Activated CD4-positive, alpha-beta T cell treated with anti-CD3 and anti-CD28 coated beads, Interleukin-2, amount 10 ng/mL, durations not matched to agents 24 days and 14 days (primary cell): ENCODE results near the gene TMEM163. TPM values are rescaled to one million over a fixed set of nuclear protein-coding genes. Genes with fewer than 3 reads are reported as not detected.
"Not testable (repeated sequence)": the region's sequence is repeated elsewhere in the genome, so short reads cannot be mapped to it uniquely, and the experiment has no call there.

ENCODE experiments used
- DNase-seq: peaks from one replicate; pipeline ENCODE4 v3.0.0; 2022
- H3K27ac Mint-ChIP-seq: one replicate; pipeline ENCODE4 v1.8.0; 2022; ENCODE audit warnings: mild to moderate bottlenecking, mixed read lengths
- H3K27me3 Mint-ChIP-seq: one replicate; pipeline ENCODE4 v1.8.0; 2022; ENCODE audit warnings: mixed read lengths
- H3K36me3 Mint-ChIP-seq: one replicate; pipeline ENCODE4 v1.8.0; 2022; ENCODE audit warnings: low read depth, mild to moderate bottlenecking, mixed read lengths
- H3K4me1 Mint-ChIP-seq: one replicate; pipeline ENCODE4 v1.8.0; 2021; ENCODE audit warnings: mixed read lengths
- H3K4me3 Mint-ChIP-seq: one replicate; pipeline ENCODE4 v1.8.0; 2022; ENCODE audit warnings: mild to moderate bottlenecking, moderate library complexity, mixed read lengths
- H3K9me3 Mint-ChIP-seq: one replicate; pipeline ENCODE4 v1.8.0; 2021; ENCODE audit warnings: mixed read lengths
- intact Hi-C: fragments of 100-400 bp; cut with micrococcal nuclease; formaldehyde crosslinking; loops from one replicate; pipeline ENCODE4 v1.15.1; 2023
- total RNA-seq: library from RNA; stranded (reverse); gene quantifications from 2 replicates; pipeline ENCODE4 v1.2.3, GENCODE V29; 2022

TMEM163 gene
- total RNA-seq, 1 donor from 2014 or later = 0.23 TPM

GRCh38 chr2:134659724-134660123, 59.1 kb downstream of the TMEM163 start:
- Mint-ChIP-seq H3K27me3 (peaks cover 23% of the 10 kb centered on the region), H3K4me1 (peaks cover 12% of the 10 kb centered on the region)
- intact Hi-C loops = no loop called here

DNA sequence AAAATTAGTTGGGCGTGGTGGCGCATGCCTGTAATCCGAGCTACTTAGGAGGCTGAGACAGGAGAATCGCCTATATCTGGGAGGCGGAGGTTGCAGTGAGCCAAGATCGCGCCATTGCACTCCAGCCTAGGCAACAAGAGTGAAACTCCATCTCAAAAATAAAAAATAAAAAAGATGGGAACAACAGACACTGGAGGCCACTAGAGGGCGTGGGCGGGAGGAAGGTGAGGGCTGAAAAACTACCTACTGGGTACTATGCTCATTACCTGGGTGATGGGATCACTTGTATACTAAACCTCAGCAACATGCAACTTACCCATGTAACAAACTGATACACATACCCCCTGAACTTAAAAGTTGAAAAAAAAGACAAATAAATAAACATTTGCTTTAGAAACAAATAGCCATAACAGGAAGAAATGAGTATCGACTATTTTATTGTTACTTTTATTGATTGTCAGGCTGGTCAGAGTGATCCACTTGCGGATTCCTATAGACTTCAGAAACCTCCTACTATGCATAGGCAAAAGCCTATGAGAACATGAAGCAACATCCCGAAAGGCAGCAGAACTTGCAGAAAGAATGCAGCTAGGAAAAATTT, 61.0 kb downstream of the TMEM163 start:
- Mint-ChIP-seq H3K27ac (no peak overlapping the region), H3K4me1 (peaks cover 12% of the 10 kb centered on the region), H3K9me3 (peaks cover 3% of the 10 kb centered on the region), H3K36me3 (peaks cover 4% of the 10 kb centered on the region), H3K27me3 (peaks cover 11% of the 10 kb centered on the region), H3K4me3 (no peak overlapping the region)
- peak; percentile 65 for DNase-seq
- intact Hi-C loops = no loop called here

More at GRCh38 chr2:134659724-134660123, 59.1 kb downstream of the TMEM163 start:
- Mint-ChIP-seq H3K36me3 (peaks cover 4% of the 10 kb centered on the region), H3K4me3 (no peak overlapping the region), H3K9me3 (peaks cover 3% of the 10 kb centered on the region), H3K27ac (no peak overlapping the region)
- no peak for DNase-seq

DNA sequence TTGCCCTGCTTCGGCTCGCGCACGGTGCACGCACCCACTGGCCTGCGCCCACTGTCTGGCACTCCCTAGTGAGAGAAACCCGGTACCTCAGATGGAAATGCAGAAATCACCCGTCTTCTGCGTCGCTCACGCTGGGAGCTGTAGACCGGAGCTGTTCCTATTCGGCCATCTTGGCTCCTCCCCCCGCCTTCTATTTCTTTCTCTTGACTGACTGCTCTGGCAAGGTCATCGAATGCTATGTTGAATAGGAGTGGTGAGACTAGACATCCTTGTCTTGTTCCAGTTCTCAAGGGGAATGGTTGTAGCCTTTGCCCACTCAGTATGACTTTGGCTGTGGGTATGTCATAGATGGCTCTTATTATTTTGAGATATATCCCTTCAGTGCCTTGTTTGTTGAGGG, 62.4 kb downstream of the TMEM163 start:
- H3K9me3 Mint-ChIP-seq, H3K36me3 Mint-ChIP-seq, intact Hi-C loops, H3K27ac Mint-ChIP-seq, H3K27me3 Mint-ChIP-seq: not testable (repeated sequence)
- Mint-ChIP-seq H3K4me1 (peaks cover 12% of the 10 kb centered on the region), H3K4me3 (peak overlapping the region; percentile 40)
- DNase-seq = peak; percentile 37

DNA sequence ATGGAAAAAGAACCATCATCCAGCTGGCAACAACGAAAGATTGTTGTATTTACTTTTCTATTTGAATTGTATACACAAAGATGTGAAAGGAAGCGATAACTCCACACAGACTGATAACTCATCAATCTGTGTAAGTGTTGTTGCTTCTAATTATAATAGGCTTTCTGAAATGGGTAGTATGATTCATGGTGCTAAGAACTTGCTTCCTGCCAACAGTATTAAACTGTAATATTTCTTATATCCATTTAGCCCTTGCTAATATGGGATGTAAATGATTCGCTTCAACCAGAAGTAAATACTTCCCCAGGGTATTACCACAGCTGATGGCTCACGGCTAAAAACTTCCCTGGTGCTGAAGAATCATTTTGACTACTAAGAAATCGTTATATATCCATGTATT, 70.2 kb downstream of the TMEM163 start:
- no peak for DNase-seq
- Mint-ChIP-seq H3K36me3 (no peaks in the 10 kb centered on the region), H3K4me3 (no peak overlapping the region), H3K27me3 (peaks cover 7% of the 10 kb centered on the region), H3K27ac (no peak overlapping the region), H3K9me3 (no peaks in the 10 kb centered on the region), H3K4me1 (no peaks in the 10 kb centered on the region)
- intact Hi-C loops = no loop called here

GRCh38 chr2:134647607-134648256, 71.1 kb downstream of the TMEM163 start:
- intact Hi-C loops = no loop called here
- no peaks in the 10 kb centered on the region for H3K36me3 Mint-ChIP-seq
- DNase-seq = peak; percentile 42
- peaks cover 10% of the 10 kb centered on the region for H3K27me3 Mint-ChIP-seq
- no peak overlapping the region for H3K4me3 Mint-ChIP-seq
- H3K27ac Mint-ChIP-seq = no peak overlapping the region
- no peaks in the 10 kb centered on the region for H3K4me1 Mint-ChIP-seq
- H3K9me3 Mint-ChIP-seq = no peaks in the 10 kb centered on the region

DNA sequence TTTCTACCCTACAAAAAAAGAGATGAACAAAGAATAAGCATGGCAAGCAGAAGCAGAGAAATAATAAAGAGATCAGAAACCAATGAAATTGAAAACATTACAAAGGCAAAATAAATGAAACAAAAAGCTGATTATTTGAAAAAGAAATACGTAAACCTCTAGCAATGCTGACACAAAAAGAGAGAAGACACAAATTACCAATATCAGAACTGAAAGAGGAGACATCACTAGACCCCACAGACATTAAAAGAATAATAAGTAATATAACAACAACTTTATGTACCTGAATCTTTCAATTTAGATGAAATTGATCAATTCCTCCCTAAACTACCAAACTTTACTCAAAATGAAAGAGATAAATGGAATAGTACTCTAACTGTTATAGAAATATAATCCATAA, 75.9 kb downstream of the TMEM163 start:
- intact Hi-C loops = no loop called here
- H3K27me3 Mint-ChIP-seq = peaks cover 16% of the 10 kb centered on the region
- H3K27ac Mint-ChIP-seq = no peak overlapping the region
- peaks cover 5% of the 10 kb centered on the region for H3K9me3 Mint-ChIP-seq
- no peak overlapping the region for H3K4me3 Mint-ChIP-seq
- no peak for DNase-seq
- H3K4me1 Mint-ChIP-seq = no peaks in the 10 kb centered on the region
- H3K36me3 Mint-ChIP-seq = no peaks in the 10 kb centered on the region

- Mint-ChIP-seq H3K4me1 (no peaks in the 10 kb centered on the region), H3K27ac (no peak overlapping the region), H3K9me3 (peaks cover 5% of the 10 kb centered on the region), H3K27me3 (peaks cover 17% of the 10 kb centered on the region), H3K4me3 (no peak overlapping the region), H3K36me3 (no peaks in the 10 kb centered on the region)
- peak; percentile 44 for DNase-seq
- intact Hi-C loops = no loop called here
Observed at GRCh38 chr2:134640494-134640893, 78.3 kb downstream of the TMEM163 start.

- intact Hi-C loops = no loop called here
- Mint-ChIP-seq H3K36me3 (no peaks in the 10 kb centered on the region), H3K4me1 (no peaks in the 10 kb centered on the region), H3K27me3 (peaks cover 20% of the 10 kb centered on the region), H3K27ac (no peak overlapping the region), H3K9me3 (peaks cover 5% of the 10 kb centered on the region), H3K4me3 (no peak overlapping the region)
- peak; percentile 43 for DNase-seq
Observed at GRCh38 chr2:134639265-134639664, 79.5 kb downstream of the TMEM163 start.

GRCh38 chr2:134636714-134637113, 82.1 kb downstream of the TMEM163 start:
- Mint-ChIP-seq H3K27ac (no peak overlapping the region), H3K4me3 (no peak overlapping the region), H3K4me1 (no peaks in the 10 kb centered on the region), H3K9me3 (peaks cover 5% of the 10 kb centered on the region), H3K36me3 (no peaks in the 10 kb centered on the region), H3K27me3 (peaks cover 15% of the 10 kb centered on the region)
- intact Hi-C loops = no loop called here
- DNase-seq = no peak

DNA sequence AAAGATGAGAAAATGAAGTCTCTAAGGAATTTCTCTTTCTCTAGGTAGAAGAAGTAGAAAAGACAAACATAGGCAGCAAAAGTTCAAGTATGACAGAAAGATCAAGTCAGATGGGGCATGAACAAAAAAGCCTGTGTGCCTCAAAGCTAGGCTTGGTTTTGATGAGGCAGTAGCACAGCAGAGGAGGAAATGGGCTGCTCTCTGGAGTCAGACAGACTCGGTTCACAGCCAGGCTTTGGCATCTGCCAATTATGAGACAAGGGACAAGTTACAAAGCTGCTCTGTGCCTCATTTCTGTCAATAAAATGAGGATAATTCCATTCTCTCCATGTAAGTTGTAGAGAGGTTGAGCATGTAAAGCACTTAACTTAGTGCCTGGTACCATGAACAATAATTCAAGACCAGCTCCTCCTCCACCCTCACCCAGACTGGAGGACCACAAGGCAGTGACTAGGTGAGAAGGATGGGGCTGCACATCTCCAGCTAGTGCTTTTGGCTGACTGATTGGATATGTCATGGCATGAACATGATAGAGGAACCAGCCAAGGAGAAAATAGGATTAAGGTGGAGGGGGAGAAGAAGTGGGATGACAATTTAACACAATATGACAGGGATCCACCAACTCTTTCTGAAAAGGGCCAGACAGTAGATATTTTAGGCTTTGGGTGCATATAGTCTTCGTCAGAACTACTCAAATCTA, 84.6 kb downstream of the TMEM163 start:
- H3K4me1 Mint-ChIP-seq = no peaks in the 10 kb centered on the region
- intact Hi-C loops = no loop called here
- peaks cover 13% of the 10 kb centered on the region for H3K27me3 Mint-ChIP-seq
- H3K9me3 Mint-ChIP-seq = peaks cover 5% of the 10 kb centered on the region
- DNase-seq = peak; percentile 50
- no peak overlapping the region for H3K4me3 Mint-ChIP-seq
- no peaks in the 10 kb centered on the region for H3K36me3 Mint-ChIP-seq
- H3K27ac Mint-ChIP-seq = no peak overlapping the region

DNA sequence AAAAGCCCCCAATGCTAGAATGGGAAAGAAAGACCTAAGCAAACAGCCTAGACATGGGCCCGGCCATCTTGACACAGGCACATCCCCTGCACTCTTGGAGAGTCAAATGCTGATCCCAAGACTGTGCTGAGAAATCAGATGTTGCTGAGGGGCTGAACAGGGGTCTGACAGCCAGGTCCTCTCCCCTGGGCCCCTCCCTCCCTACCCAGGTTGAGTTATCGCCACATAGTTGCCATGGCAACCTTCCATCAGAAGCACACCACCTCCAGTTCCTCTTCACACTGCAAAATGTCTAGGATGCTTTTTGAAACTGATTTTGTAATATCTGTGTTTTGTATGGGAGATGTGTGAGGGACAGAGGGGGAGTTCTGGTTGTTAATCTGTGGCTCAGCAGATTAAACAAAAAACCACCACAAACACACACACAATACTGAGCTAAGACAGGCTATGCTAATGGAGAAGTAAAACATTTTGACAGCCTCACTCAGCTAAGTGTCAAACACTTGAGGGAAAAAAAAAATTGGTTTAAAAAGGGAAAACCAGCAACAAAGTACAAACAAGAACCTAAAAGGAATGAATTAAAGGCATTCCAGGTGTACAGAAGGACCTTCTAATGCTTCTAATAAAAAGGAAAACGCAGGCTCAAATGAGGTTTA, 88.2 kb downstream of the TMEM163 start:
- no peak overlapping the region for H3K4me3 Mint-ChIP-seq
- intact Hi-C loops = no loop called here
- no peaks in the 10 kb centered on the region for H3K36me3 Mint-ChIP-seq
- no peak for DNase-seq
- no peak overlapping the region for H3K27ac Mint-ChIP-seq
- H3K27me3 Mint-ChIP-seq = peaks cover 9% of the 10 kb centered on the region
- no peaks in the 10 kb centered on the region for H3K4me1 Mint-ChIP-seq
- no peaks in the 10 kb centered on the region for H3K9me3 Mint-ChIP-seq

DNA sequence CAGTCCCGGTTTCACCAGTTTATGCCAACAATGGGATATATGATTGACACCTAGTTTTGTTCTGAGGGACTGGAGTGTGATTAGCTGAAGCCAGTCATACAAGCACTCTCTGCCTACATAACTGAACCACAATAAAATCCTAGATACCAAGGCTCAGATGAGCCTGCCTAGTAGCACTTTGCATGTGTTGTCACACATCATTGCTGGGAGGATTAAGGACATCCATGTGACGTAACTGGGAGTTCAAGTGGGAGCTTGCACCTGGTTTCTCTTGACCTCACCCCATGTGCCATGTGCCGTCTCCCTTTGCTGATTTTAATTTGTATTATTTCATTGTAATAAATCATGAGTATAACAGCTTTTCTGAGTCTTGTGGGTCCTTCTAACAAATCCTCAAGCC, 90.3 kb downstream of the TMEM163 start:
- Mint-ChIP-seq H3K4me3 (no peak overlapping the region), H3K4me1 (peaks cover 6% of the 10 kb centered on the region), H3K9me3 (no peaks in the 10 kb centered on the region), H3K36me3 (no peaks in the 10 kb centered on the region), H3K27ac (no peak overlapping the region), H3K27me3 (peaks cover 4% of the 10 kb centered on the region)
- peak; percentile 48 for DNase-seq
- intact Hi-C loops = no loop called here

GRCh38 chr2:134626781-134627180, 92.0 kb downstream of the TMEM163 start:
- peaks cover 4% of the 10 kb centered on the region for H3K27me3 Mint-ChIP-seq
- no peak overlapping the region for H3K27ac Mint-ChIP-seq
- no peak for DNase-seq
- H3K4me1 Mint-ChIP-seq = peaks cover 7% of the 10 kb centered on the region
- no peaks in the 10 kb centered on the region for H3K9me3 Mint-ChIP-seq
- no peak overlapping the region for H3K4me3 Mint-ChIP-seq
- intact Hi-C loops = no loop called here
- no peaks in the 10 kb centered on the region for H3K36me3 Mint-ChIP-seq

GRCh38 chr2:134625311-134625710, 93.5 kb downstream of the TMEM163 start:
- Mint-ChIP-seq H3K9me3 (no peaks in the 10 kb centered on the region), H3K36me3 (no peaks in the 10 kb centered on the region), H3K4me1 (peaks cover 7% of the 10 kb centered on the region), H3K27me3 (peaks cover 4% of the 10 kb centered on the region), H3K27ac (no peak overlapping the region), H3K4me3 (no peak overlapping the region)
- intact Hi-C loops = no loop called here
- DNase-seq = no peak
